Cardiac muscle cell (in vitro differentiated cells and primary cell): ENCODE results near the gene CAPN3. TPM values are rescaled to one million over a fixed set of nuclear protein-coding genes. Genes with fewer than 3 reads are reported as not detected.

Experiments
- DNase-seq, 2 donors: peaks; one replicate each; pipeline versions ENCODE4 v3.0.0 to v3.0.0-alpha.2; 2010 to 2017; ENCODE audit warnings: low read depth in 1 of 2, low spot score in 1 of 2
- H3K27ac ChIP-seq: fragments of 200-600 bp; sonication (generic); 2 replicates; pipeline ENCODE4 v1.5.1; 2016
- H3K27me3 ChIP-seq: fragments of 200-600 bp; sonication (generic); 2 replicates; pipeline ENCODE4 v1.6.0; 2016; ENCODE audit warnings: control low read depth
- H3K36me3 ChIP-seq: fragments of 200-600 bp; sonication (generic); 2 replicates; pipeline ENCODE4 v1.5.1; 2016; ENCODE audit warnings: control low read depth
- H3K4me1 ChIP-seq: fragments of 200-600 bp; sonication (generic); 2 replicates; pipeline ENCODE4 v1.8.1; 2017; ENCODE audit warnings: low read depth, mild to moderate bottlenecking, mixed run types
- H3K4me3 ChIP-seq: fragments of 200-600 bp; sonication (generic); 2 replicates; pipeline ENCODE4 v1.5.1; 2016; ENCODE audit warnings: mild to moderate bottlenecking
- H3K9me3 ChIP-seq: fragments of 200-600 bp; sonication (generic); 2 replicates; pipeline ENCODE4 v1.5.1; 2017; ENCODE audit warnings: low read depth, mild to moderate bottlenecking, control low read depth
- CTCF ChIP-seq: IDR thresholded peaks from 2 replicates; pipeline ENCODE4 v1.5.1; 2012; ENCODE audit warnings: low read depth, mild to moderate bottlenecking, low read length
- polyA plus RNA-seq: library from polyadenylated mRNA; unstranded; fragments of >200 nt; fragmentation: Nextera tagmentation; extraction: Ambion mirVana; gene quantifications from 2 replicates; pipeline ENCODE4 v1.2.1, GENCODE V29; 2016
- total RNA-seq: library from RNA; depleted of rRNA; stranded (reverse); fragments of >200 nt; gene quantifications from 2 replicates; pipeline ENCODE4 v1.2.3, GENCODE V29; 2016

The CAPN3 gene
- total and polyA plus RNA-seq, 2 experiments from 2014 or later = 47.0 to 88.3 TPM

GRCh38 chr15:42450425-42450790 lies 91.1 kb downstream of the CAPN3 start:
- no peak for TF ChIP-seq CTCF
- Histone ChIP-seq H3K4me1 (no peaks in the 10 kb centered on the region), H3K4me3 (no peak overlapping the region), H3K9me3 (no peaks in the 10 kb centered on the region), H3K36me3 (peaks cover 32% of the 10 kb centered on the region), H3K27ac (no peak overlapping the region), H3K27me3 (no peaks in the 10 kb centered on the region)
- DNase-seq = no peak

GRCh38 chr15:42453826-42454225 lies 94.5 kb downstream of the CAPN3 start:
- peaks cover 11% of the 10 kb centered on the region for H3K36me3 ChIP-seq
- TF ChIP-seq CTCF = no peak
- no peak for DNase-seq
- H3K9me3 ChIP-seq = no peaks in the 10 kb centered on the region
- no peak overlapping the region for H3K4me3 ChIP-seq
- H3K27me3 ChIP-seq = no peaks in the 10 kb centered on the region
- no peak overlapping the region for H3K27ac ChIP-seq
- peaks cover 4% of the 10 kb centered on the region for H3K4me1 ChIP-seq

- TF ChIP-seq CTCF = no peak
- no peak overlapping the region for H3K4me3 ChIP-seq
- peaks cover 4% of the 10 kb centered on the region for H3K4me1 ChIP-seq
- H3K27me3 ChIP-seq = no peaks in the 10 kb centered on the region
- DNase-seq = no peak
- H3K36me3 ChIP-seq = no peaks in the 10 kb centered on the region
- H3K9me3 ChIP-seq = no peaks in the 10 kb centered on the region
- peak overlapping the region; percentile 89 for H3K27ac ChIP-seq
These were observed 97.2 kb downstream of the CAPN3 start for GRCh38 chr15:42456531-42456930.

GRCh38 chr15:42456971-42457370 lies 97.7 kb downstream of the CAPN3 start:
- H3K4me1 ChIP-seq = peaks cover 4% of the 10 kb centered on the region
- H3K4me3 ChIP-seq = no peak overlapping the region
- H3K27ac ChIP-seq = peak overlapping the region; percentile 89
- H3K36me3 ChIP-seq = no peaks in the 10 kb centered on the region
- peak in 1 of 2 donors; percentile 45 for DNase-seq
- no peaks in the 10 kb centered on the region for H3K9me3 ChIP-seq
- TF ChIP-seq CTCF = no peak
- H3K27me3 ChIP-seq = no peaks in the 10 kb centered on the region

GRCh38 chr15:42457445-42458442 lies 98.4 kb downstream of the CAPN3 start:
- Histone ChIP-seq H3K27ac (peak overlapping the region; percentile 89), H3K9me3 (no peaks in the 10 kb centered on the region), H3K4me3 (no peak overlapping the region), H3K36me3 (no peaks in the 10 kb centered on the region), H3K27me3 (no peaks in the 10 kb centered on the region), H3K4me1 (peaks cover 4% of the 10 kb centered on the region)
- DNase-seq = peak; percentile 93 to 98
- TF ChIP-seq CTCF = no peak
